NCI-H2107 (cell line): Measurements from ENCODE around the gene MFNG.

ENCODE experiments used
- DNase-seq: peaks from one replicate; lab custom pipeline; 2025; lab: John Stamatoyannopoulos, UW

MFNG gene

DNA sequence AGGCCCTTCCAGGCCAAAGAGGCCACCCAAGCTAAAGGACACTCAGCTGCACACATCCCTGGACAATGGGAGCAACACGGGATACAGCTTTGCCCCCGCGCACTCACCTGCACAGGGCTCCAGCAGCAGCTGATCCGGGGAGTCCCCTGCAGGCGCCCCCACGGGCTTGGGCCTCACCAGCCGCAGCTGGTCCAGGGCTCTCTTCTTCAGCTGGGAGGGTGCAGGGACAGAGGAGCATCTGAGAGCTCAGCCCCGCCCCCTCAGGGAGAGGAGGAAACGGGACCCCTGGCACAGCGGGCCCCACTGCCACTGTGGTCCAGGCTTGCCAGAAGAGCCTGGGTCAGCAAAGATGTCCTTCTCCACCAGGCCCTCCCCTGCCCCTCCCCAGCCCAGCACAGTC is 7.8 kb upstream of the MFNG start:
- DNase-seq = no peak

DNA sequence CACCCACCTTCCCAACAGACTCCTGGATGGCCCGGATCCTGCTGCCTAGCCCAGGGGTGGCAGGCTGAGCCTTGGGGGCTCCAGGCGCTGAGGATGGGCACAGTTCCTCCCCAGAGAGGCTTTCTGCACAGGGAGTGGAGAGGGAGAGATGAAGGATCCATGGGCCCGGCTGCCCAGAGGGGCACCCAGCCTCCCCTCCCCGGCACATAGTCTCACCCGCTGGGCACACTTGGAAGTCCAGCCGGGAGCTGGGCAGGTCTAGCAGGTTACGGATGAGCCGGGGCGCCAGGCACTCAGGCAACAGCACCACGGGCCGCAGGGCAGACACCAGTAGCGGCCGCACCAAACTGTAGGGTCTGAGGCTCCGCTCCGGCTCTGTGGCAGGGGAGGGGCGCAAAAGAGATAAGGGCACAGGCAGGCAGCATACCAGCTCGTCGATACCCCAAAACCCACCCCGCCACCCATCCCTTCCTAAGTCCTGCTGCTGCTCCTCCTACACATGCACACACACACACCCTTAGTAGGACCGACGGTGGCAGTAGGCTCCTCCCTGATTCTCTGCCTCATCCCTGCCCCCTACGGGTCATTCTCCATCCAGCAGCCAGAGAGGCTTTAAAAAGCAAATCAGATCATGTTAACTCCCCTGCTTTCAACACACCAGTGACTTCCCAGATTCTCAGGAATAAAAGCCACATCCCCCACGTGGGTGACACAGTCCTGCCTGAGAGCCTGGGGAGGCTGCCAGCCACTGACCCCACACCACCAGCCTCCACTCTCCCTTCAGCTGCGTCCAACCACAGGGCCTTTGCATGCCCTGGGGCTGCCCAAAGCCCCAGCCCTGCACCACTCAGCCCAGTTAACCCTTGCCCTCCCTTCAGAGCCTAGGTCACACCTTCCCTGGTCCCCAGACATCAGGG is 6.5 kb upstream of the MFNG start:
- DNase-seq = no peak

DNA sequence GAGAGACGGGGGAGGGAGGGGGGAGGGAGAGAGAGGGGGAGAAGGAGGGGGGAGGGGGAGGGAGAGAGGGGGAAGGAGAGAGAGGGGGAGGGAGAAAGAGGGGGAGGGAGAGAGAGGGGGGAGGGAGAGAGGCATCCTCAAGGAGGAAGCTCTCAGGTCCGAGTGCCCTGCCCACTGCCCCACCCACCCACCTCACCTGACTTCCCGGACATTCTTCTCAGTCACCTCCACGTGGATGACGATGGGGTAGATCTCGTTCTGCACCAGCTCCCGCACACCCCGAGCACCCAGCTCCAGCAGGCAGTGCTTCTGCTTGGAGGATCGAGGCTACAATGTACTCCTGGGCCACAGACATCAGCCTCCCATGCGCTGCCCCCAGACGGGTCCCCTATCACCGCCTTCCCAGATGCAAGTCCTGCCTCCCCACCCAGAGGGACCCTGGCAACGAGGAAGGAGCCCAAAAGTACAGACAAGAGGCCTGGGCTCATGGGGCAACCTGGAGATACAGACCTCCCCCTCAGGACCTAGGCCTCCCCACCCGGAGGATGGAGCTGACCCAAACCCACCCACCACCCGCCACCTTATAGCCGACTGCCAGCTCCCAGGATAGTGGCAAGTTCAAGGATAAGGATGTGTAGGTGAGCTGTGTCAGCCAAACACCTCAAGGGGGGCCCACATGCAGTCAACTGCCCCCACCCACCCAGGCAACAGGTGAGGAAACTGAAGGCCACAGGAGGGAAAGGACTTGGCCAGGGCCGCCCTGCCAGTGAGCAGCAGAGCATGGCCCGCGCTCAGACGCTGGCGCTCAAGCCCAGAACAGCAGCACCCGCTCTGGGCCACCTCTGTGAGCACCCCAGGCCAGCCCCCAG is 5.6 kb upstream of the MFNG start:
- no peak for DNase-seq

DNA sequence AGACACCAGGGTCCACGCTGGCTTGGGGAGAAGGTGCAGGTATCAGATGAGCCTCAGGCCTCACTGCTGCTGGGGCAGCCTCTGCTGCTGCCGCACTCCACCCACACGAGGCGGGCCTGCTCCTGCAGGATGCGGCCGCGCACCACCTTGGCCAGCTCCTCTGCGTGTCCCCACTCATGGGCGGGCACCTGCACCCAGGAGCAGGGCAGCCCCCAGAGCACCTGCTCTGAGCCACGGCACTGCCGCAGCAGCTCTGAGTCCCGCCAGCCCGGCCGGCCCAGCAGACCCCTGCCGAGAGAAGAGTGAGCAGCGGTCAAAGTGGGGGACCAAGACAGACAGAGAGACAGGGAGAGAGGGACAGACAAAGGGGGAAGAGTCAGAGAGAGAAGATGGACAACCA is 4.9 kb upstream of the MFNG start:
- no peak for DNase-seq

DNA sequence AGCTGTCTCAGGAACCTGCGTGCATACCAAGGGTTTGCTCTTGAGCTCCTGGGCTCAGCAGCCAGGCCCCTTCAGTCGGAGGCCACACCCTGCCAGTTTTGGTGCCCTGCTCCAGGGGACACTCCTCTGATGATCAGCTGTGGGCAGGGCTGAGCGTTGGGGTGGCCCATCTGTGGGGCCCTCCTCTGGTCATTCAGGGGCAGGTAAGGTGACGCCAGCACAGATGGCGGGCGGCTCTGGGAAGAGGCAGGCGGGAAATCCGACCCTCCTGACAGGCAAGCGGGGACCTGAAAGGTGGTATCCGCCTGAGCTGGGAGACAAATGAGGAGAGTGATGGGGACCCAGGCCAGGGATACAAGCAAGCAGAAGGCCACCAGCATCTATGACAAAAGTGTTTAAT is 3.8 kb upstream of the MFNG start:
- DNase-seq = no peak

DNA sequence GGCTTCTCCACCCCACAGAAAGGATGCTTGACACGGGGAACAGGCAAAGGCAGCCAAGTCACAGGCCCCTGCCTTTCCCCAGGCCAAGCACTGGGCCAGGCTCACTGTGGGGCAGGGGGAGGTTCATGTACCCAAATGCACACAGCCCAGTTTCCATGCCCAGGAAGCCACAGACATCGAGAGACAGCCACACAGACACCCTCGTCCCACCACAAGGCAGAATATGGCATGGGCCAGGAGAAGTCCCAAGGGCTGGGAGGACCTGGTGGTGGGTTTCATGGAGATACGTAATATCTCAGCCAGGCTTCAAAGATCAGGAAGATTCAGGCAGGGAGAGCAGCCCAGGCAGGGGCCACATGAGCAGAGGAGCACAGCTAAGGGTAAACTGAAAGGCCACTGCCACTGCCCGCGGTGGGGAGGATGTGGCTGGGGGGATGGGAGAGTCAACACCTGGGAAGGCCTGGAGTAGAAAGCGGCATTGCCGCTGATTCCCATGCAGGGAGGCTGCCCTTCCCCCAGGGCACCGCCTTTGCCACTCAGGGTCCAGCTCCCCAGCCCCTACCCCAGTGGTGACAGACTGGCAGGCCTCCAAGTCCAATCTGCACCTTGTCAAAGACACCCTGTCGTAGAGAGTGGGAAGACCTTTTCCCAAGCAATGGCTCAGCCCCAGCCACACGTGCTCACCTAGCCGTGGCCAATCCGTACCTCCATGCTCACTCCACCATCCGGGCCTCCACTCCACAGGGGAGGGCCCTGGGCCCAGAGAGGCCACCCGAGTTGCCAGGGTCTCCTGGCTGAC is 2.4 kb upstream of the MFNG start:
- DNase-seq = no peak

DNA sequence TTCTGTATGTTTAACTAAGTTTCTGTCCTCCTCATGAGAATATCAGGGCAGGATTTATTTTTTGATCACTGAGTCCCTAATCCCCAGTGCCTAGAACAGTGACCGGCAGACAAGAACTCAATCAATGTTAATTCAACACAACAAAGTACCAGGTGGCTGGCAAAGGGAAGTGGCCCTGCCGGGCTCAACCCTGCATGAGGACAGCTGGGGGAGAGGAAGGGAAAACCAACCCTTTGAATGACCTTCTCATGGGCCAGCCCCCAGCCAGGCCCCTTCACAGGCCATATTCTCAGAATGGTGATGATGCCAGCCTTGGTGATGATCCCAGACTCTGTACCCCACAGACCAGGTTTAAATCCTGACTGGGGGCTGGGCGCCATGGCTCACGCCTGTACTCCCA is 1.4 kb upstream of the MFNG start:
- no peak for DNase-seq

DNA sequence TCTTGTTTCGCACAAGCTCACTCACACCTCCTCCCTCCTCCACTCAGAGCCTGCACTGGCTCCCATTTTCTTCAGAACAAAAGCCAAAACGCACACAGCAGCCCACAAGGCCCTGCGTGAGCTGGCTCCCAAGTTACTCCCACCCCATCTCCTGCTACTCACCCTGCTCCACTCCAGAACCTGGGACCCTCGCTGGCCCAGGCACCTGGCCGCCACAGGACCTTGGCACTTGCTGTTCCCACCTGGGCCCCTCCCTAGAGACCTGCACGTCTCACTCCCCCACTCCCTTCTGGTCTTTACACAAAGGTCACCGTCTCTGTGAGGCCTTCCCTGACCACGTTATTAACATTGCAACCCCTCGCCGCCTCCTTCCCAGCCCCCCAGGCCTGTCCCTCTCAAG is 945 bp upstream of the MFNG start:
- no peak for DNase-seq

DNA sequence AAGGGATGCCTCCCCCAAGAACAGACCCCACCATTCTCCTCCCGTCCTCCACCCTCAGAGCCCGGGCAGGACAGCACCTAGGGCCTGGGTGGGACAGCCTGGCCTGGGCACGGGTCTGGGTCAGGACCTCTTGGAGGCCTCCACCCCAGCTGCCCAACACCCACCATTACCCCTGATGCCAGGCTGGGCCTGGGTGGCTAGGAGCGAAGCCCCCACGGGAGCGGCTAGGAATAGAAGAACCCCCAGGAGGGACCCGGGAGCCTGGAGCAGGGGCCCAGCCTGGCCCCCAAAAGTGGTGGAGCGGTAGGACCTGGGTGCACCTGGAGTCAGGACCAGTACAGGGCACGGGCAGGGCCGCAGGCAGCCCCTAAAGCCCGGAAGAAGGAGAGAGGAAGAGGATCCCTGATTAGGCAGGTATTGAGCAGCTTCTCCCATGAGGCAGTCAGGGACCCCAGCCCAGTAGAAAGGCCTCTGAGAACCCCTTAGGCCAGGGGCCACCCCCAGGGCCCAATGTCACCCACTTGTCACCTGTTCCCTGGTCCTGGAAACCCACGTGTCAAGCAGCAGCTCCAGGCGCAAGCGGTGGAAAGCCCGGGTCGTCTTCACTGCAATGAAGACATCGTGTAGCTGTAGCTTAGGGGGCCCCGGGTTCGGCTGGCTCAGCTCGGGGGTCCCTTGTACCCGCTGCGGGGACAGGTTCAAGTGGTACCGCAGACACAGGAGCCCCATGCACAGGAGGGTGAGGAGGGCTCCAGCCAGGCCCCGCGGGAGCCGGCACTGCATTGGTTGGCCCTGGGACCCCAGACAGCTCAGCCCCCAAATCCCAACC is 575 bp downstream of the MFNG start:
- no peak for DNase-seq

DNA sequence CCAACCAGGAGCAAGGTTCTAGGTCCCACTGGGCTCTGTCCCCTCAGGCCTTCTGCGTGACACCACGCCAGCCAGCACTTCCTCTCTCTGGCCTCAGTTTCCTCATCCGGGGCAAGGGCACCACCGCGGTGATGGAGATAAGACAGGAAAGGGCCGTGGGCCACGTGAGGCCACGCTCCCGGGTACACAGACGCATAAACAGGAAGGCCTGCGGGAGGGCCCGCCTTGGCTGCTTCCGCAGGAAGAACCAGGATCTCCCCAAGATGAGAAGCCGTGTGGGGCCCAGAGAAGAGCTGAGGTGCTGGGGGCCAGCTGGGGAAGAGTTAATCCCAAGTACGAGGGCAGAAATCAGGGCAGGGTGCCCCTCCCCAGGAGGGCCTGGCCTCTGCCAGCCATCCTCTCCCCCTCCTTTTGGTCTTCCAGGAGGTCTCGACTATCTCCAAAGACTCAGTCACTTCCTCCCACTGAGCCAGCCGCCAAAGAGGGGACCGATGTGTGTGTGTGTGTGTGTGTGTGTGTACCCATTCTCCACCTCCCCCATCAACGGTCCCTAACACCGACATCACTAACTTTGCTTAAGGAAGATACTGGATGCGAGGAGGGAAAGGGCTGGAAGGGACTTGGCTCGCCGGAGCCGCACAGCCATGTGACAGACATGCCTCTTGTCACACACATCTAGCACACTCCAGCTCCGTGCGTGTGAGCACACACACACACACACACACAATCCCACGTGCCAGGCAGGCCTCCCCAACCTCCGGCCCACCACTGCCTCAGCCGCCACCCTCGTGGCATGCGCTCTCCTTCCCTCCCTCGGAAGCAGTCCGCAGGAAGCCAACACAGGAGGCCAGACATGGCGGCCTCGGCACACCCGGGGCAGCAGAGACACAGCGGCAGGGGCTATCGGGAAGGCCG is 1.4 kb downstream of the MFNG start:
- no peak for DNase-seq

DNA sequence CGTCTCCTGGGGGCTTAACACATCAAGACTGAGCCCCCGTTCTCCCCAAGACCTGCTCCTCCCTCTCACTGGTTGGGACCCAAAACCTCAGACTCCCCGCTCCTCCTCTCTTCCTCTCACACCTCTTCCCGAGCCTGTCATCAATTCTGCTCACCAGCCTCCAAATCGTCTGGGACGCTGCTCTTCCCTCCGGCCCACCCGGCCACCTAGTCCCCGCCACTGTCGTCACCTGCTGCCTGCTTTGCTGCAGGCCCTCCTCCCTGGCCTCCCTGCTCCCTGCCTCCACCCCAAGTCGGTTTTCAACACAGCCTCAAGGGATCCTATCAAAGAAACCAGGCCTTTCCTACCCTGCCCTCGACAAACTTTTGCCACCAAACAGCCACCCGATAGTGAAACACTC is 3.1 kb downstream of the MFNG start:
- DNase-seq = no peak

DNA sequence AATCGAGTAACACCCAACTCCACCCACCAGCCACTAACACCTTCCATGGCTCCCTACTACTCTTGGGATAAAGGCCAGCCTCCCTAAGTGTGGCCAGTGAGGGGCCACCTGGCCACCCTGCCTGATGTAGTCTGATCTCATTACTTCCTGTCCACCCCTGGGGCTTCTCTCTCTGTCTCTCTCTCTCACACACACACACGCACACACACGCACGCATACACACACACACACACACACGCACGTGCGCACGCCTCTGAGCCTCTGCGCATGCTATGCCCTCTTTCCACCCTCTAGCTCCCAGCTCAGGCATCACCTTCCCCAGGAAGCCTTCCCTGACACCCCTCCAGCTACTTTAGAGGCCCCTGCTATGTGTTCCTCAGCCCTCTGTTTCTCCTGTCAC is 3.9 kb downstream of the MFNG start:
- no peak for DNase-seq

DNA sequence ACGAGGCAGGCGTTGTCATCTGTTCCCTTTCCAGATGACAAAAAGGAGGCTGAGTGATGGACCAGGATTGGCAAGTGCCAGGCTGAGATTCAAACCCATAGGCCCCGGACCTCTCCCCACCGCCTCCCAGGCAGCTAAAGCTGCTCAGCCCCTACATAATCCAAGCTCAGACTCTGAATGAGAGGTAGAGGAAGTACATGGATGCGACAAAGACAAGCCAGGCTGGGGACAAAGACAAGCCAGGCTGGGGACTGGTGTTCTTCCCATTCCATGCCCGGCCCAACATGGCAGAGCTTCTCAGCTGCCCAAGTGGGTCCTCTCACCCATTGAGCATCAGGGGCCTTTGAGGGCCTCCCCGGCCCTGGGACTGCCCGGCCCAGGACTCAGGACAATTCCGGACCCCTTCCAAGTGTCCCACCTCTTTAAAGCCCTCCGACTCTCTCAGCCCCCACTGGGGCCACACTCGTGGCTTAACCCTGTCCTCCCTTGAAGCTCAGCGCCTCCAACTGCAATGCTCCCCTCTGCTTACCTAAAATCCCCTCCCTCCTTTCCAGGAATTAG is 4.8 kb downstream of the MFNG start:
- DNase-seq = no peak

DNA sequence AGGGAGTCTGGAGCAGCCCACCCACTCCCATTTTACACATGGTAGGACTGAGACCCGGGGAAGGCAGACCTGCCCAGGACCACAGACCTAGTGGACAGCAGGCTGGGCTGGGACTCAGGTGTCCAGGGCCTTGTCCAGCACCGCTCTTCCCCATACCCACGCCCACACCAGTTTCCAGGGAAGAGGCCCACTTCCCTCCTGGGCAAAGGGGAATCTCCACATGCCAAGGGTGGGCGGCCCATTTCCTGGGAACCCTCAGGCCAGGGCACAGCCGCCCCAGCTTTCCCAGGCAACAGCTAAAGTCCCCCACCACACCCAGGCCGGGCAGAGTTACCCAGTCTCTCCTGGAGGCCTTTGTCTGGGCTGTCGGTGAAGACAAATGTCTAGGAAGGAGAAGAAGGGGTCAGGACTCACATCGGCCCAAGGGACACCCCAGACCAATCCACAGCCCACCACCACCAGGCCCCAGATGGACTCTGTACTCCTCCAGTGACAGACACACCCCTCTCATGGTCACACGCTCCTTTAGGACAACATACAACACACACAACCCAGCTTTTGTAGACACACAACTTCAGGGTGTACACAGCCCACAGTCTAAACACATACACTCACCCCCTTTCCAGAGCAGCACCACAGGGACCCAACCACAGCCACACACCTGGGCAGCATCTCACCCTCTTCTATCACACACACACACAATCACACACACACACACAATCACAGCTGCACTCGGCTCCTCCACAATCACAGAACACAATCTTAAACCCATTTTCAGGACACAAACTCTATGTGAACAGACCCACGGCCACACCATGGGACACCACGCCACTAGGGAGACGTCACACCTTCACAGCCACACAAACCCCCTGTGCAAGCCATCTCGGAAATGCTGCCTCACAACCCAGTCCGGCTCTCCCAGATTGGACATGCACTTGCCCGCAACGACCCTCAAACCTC is 5.5 kb downstream of the MFNG start:
- no peak for DNase-seq

DNA sequence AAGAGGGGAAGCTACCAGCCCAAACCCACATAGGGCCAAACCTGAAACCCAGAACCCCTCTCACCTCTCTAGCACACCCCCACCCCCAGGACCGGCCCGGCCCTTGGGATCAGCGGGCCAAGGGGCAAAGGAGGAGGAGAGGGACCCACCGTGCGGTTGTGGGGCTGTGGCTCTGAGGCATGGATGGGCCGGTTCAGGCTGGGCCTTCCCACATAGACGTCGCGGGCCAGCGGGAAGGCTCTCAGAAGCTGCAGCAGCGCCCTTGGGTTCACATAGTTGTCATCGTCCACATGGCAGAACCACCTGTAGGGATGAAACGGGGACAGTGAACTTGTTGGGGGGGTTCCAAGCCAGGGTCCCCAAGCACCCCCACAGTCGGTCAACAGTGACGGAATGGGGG is 7.0 kb downstream of the MFNG start:
- DNase-seq = no peak

DNA sequence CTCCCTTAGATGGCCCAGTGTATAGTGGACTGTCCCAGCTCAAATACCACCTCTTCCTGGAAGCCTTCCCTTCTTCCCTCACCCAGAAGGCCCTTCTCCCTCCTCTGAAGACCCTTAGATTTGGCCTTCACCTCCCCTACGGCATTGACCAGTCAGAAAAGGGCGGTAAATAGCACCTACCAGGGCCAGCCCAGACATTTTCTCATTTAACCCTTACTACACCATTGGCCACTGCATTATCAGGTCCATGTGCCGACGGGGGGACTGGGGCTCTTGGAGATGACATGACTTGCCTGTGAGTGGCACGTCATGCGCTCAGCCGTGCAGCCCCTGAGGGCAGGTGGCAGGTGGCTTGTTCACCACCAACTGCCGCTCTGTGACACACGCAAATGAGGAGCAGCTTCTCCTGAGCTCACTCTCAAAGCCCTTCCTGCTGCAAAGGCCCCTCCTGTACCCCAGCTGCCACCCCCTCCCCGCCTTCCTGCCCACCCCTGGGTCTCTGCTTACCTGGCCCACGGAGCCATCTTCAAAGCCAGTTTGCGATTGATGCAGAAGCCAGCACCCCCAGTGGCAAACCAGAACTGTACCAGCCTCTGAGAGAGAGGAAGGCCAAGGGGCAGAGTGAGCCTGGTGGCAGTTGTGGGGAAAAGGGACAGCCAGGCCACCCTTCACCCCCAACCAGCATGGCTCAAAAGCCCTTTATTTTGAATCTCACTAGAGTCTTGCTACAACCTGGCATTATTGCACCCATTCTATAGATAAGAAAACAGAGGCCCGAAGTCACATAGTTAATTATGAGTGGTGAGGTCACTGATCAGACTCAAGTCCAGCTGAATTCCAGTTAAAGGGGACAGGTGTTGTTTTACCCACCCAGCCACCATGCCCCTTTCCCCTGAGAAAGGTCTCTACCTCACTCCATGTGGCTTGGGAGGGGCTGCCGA is 9.5 kb downstream of the MFNG start:
- DNase-seq = no peak

DNA sequence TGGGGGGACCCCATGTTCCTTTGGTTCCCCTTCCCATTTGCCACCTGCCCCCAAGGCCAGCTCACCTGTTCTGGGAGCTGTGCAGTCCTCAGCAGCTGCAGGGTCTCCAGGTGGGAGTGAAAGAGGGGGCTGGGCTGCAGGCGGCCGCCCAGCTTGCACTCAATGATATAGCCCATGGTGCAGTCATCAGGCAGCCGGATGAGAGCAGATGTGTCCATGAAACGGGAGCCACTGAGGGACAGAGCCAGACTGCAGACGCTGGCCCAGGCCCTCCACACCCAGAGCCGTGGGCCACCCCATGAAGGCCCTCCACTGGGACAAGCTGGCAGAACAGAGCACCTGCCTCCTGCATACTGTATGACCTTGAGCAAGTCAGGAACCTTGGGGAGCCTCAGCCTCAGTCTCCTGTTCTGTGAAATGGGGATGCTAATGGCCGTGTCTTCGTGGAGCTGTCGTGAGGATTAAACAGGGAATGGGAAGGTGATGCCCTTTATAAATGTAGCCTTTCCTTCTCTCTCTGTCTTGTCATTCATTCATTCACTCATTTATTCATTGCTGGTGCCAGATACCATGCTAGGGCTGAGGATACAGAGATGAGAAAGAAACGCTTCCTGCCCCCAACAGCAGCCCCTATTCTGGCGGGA is 11.6 kb downstream of the MFNG start:
- DNase-seq = no peak
